ENCODE data around the gene SELENON.

SELENON gene

DNA sequence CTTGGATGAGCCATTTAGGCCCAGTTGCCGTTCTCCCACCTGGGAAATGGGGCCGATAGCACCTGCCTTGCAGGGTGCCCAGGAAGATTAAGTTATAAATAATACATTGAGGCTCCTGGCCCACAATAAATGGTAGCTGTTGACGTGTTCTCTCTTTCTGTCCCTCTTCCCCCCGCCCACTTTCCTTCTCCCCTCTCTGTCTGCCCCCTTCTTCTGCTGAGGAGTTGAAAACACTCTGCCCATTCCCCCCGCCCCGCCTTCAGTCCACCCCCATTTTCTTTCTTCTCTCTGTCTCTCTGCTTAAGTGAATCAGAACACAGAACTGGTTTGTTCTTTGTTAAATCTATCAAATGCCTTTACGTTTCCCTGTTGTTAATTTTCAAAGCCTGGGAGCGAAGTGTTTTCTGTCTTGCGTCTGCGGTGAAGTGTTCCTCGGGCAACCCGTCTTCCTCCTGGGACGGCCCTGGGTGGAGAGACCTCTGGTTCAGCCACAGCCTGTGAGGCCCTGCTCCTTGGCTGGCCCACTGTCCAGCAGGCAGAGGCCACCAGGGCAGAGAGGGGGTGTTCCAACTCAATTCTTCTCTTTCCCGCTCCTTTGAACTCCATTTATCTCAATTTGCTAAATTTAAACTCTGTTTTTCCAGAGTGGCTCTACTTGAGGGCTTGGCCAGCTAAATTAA lies 29.3 kb upstream of the SELENON start:
- no peak for DNase-seq (ENCODE audit: low spot score)

DNA sequence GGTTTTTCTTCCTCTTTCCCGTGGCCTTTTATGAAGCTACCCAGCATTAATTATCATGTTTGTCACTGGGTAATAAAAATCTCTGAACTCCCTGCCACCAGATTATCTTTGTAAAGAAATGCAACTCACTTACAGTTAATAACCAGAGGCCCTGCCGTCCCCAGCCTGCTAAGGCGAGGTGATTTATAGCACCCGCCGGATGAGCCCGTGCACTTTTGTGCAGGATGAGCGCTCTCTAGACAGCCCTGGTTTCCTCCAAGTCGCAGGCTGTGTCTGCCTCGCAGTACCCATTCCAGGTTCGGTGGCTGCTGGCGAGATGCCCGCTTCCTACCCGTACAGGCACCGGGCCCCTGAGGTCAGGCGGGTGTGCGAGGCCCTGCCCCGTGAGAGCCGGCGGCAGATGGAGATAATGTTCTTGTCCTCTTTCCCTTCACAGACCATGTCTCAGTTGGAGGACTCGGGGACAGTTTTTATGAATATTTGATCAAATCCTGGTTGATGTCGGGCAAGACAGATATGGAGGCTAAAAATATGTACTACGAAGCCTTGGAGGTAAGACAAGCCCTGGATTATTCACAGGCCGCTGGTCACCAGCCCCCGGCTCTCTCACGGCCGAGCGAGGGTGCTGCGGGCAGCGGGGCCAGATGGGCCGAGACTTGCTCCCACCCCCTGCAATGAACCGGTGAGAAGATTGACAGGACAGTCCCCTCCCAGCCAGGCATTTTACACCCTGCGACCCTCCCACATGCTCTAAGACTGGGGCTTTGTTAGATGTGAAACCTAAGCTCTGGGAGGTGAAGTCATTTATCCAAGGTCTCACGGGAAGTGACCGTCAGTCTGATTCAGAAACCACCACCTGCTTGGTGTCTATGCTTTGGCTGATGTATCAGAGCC lies 28.5 kb upstream of the SELENON start:
- DNase-seq (ENCODE audit: low spot score) = no peak

DNA sequence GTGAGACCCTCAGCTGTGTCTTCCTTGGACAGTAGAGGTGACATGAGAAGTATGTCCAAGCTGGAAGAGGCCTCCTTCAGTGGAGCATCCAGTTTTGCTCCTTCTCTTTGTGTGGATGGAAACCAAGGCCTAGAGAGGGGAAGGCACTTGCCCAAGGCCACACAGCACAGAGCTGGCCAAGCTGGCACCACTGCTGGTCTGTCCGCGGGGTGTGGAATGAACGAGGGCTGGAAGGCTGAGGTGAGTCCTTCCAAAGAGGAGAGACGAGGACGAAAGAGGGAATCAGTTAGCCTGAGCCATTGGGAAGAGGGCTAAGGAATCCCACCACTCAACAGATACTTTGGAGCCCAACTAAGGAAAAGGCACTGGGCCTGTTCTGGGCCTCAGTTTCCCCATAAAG lies 27.8 kb upstream of the SELENON start:
- no peak for DNase-seq (ENCODE audit: low spot score)

DNA sequence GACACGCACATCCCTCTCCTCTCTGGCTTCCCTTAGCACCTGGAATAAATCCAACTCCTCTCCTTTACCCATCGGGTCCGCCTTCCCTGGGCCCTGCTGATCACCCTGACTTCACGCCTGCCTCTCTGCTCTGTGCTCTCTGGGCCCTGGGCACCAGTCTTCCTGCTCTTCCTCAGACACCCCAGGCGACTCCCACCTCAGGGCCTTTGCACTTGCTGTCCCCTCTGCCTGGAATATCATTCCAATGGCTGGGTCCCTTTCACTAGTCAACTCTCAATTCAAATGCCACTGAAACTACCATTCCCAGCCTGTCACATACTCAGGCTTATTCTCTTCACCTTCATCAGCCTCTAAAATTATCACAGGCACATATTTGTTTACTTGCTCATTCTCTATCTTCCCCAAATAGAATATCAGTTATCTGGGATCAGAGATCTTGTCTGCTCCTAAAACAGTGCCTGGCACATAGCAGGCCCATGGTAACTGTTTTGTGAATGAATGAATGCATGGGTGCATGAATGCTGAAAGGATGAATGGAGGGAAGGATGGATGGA lies 27.2 kb upstream of the SELENON start:
- no peak for DNase-seq (ENCODE audit: low spot score)

DNA sequence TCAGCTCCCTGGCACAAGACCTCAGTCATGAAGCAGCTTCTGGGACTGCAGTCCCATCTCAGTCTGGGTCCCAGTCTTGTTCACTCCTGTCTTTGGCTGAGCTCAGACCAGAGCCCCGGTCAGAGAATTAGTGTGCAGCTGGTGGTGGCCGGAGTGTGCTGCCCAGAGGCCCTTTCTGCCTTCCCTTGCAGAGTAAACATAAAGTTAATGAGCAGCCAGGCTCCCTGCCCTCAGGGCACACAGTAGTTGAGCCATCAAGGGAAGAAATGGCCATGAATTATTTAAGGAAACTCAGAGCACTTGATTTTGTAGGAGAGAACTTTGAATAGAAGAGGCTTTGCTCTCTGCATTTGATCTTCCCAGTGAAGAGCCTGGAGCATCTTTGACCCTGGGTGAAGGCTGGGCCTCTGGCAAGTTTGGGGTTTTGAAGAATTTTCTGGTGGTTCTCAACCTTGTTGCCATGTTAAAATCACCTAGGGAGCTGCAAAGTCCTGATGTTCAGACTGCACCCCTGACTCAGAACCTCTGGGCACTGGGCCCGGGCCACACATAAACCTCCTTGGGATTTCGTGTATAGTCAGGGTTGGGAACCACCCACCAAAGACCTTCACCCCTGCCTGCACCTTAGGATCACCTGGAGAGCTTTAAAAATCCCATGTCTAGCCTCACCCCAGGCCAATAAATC lies 26.4 kb upstream of the SELENON start:
- DNase-seq (ENCODE audit: low spot score) = no peak

DNA sequence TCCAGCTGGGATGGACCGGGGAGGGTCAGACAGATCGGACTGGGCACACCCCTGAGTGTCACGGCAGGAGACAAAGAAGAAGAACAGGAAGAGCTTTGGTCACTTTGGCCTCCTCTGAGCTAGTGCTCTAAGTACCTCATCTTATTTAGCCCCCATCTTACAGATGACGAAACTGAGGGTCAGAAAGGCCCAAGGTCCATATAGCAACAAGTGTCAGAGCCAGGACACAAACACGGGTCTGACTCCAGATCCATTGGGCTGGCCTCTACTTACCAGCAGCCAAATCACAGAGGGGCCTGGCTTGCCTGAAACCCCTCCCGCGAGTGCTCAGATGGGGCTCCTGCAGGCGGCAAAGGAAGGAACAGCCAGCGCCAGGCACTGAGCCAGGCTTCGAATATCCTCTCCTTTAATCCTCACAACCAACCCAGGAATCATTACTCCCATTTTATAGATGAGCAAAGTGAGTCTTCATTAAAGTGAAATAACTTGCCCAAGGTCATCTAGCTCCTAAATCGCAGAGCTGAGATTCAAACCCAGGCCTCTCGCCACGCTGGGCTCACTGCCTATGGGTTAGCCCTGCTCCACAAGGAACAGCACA lies 25.7 kb upstream of the SELENON start:
- DNase-seq (ENCODE audit: low spot score) = no peak

DNA sequence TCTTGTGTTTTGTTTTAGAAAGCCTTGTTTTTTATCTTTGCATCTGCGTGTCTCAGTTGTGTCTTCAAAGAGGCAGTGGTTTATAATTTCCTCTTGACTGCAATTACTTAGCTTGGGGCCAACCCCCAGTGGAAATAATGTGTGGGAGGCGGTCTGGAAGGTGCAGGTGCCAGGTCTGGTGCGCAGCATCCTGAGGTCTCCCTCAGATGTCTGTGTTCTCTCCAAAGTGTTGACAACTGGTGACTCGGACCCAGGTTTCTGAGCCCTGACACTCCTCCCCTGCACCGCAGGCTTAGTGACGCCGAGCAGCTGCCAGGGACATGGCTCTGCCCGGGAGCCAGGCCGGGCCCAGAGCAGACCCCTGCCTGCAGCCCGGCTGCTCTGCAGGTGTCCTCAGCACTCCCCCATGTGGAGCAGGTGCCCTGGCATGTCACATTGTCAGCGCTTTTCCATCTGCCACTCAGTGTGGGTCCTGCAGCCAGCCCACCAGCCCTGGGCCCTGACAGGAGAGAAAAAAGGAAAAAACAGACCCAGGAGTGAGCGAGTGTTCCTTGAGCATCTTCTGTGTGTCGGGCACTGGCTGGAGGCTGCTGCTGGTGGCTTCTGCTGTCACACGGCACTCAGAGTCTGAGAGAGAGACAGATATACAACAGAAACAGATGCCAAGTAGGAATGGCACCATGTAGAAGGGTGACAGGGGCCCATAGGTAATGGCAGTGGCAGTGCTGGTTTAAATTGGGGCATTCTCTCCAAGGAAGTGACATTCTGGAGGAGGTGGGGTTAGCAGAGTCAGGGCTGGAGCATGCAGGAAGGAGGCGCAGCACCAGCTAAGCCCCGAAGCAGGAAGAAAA lies 24.8 kb upstream of the SELENON start:
- DNase-seq (ENCODE audit: low spot score) = no peak

DNA sequence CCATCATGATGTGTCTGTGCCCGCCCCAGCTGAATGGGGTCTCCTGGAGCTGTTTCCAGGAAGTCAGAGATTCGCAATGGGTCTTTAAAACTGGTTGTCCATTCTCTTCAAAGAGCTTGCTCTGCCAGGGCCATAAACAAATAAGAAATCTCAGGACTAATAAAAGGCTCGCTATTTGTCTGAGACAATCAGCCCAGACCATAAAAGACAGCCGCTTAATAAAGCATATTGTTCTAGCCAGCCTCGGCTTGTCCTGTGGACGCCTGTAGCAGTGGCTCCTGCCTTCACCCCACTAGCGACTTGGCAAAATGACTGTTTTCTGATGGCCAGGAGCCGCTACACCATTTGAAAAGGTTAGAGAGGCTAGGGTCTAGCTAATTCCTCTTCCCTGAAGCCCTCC lies 20.6 kb upstream of the SELENON start:
- DNase-seq (ENCODE audit: low spot score) = no peak

DNA sequence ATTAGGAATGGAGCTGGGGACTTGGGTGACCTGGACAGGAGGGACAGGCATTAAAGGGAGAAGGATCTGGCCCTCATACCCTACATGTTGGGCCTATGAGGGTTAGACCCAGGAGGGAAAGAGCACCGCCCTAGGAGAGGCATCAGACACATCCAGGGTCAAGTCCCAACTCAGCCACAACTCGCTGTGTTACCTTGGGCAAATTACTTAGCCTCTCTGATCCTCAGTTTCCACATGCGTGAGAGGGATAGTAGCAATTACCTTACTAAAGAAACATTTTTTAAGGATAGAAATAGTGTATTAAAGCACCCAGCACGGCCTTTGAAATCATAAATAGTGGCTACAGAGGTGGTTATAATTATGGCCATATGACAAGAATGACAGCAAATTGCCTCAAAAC lies 20.1 kb upstream of the SELENON start:
- DNase-seq (ENCODE audit: low spot score) = no peak

DNA sequence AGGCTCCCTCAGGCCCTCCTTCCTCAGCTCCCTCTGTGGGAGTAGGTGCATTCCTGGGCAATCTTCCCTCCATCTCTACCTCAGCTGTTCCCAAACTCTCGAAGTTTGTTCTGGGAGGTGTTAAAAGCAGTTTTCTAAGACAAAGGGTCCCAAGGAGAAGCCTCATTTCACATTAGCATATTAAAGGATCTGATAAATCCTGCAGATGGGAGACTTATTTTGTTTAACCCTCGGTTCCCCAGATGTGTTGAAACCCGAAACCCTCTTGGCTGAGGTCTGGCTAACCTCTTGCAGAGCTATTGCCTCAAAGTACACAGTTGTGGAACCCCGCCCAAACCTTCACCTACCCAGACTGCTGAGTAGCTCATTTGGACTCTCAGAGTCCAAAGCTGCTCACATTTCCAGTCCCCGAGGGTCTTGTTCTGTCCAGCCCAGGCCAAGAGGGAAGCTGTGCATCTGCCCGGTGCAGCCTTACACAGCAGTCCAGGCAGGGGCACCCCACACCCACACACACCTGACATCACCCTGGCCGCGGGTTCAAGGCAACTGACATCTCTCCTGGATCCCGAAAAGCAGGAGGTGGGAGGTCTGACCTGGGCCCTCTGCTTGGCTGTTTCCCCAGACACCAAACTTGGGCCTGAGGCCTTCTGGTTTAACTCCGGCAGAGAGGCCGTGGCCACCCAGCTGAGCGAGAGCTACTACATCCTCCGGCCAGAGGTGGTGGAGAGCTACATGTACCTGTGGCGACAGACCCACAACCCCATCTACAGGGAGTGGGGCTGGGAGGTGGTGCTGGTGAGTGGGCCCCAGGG lies 19.5 kb upstream of the SELENON start:
- no peak for DNase-seq (ENCODE audit: low spot score)

DNA sequence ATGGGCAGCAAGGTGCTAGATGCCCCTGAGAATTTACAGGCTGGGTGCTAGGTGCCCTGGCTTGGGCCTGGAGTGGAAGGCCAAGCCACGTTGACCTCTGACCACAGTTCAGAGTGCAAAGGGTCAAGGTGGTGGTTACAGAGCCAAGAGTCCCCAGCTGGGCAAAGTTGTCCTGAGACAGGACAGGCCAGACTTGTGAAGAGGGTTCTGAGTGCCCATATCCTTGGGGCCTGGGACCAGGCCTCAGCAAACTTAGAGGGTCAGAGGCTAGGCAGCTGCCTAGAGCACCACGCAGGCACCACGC lies 18.9 kb upstream of the SELENON start:
- no peak for DNase-seq (ENCODE audit: low spot score)

DNA sequence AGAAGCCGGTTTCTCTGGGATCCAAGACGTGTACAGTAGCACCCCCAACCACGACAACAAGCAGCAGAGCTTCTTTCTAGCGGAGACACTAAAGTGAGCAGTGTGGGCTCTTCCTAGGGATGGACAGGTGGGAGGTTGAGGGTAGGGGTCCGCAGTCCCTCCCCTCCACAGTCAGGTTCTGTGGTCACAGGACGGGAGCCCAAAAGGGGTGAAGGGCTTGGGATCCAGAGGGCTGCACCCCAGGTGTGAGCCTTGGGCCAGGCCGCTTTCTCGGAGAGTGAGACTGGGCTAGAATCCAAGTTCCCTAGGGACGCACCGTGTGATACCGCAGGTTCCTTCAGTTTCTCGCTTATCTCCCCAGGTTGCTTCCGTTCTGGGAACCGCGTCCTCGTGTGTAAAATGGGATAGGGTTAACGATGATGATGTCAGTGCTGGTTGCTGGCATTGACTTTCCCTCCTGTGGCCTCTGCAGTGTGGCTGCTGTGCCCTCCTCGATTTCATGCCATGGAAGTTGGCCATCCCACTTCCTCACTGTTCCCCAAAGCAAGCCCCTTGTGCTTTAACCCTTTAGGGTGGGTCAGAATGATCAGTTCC lies 17.3 kb upstream of the SELENON start:
- no peak for DNase-seq (ENCODE audit: low spot score)

DNA sequence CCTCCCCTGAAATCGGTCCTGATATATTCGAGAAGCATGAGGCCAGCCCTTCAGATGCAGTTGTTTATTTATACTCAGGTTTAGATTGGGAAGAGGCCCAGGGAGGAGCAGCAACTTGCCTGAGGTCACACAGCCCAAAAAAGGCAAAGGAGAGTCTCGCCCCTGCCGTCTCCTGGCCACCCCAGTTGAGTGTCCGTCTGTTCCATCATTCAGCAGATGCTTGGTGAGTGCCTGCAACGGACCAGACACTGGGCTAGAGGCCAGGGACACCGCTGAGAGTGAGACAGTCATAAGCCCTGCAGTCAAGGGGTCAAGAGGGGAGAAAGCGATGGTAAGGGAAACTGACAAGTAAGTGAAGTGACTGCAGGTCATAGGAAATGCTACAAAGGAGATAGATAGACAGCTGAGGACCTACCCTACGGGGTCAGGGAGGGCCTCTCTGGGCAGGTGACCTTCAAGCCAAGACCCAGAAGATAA lies 15.4 kb upstream of the SELENON start:
- no peak for DNase-seq (ENCODE audit: low spot score)

DNA sequence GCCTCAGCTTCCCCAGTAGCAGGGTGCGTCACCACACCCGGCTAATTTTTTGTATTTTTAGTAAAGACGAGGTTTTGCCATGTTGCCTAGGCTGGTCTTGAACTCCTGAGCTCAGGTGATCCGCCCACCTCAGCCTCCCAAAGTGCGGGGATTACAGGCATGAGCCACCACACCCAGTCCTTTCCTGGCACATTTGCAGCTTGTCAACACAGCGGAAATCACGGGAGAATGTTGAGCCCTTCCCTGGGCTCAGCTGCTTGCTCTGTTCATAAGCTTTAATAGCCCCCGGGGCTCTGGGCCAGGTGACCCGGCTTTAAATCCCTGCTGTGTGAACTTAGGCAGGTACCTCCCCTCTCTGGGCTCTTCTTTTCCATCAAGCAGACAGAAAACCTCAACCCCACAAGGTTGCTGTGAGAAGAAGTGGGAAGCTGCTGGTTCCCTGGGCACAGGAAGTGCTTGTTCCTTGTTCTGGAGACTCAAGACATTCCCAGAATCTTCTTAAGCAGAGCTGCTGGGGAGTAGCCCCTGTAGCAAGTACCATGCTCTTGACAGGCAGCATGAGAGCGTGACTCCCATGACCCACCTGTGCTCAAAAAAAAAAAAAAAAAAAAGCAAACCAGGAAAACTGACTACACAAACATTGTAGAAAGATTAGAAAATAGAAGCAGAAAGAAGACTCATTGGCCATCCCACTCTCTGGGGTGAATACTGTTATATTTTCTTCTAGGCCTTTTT lies 14.5 kb upstream of the SELENON start:
- no peak for DNase-seq (ENCODE audit: low spot score)

DNA sequence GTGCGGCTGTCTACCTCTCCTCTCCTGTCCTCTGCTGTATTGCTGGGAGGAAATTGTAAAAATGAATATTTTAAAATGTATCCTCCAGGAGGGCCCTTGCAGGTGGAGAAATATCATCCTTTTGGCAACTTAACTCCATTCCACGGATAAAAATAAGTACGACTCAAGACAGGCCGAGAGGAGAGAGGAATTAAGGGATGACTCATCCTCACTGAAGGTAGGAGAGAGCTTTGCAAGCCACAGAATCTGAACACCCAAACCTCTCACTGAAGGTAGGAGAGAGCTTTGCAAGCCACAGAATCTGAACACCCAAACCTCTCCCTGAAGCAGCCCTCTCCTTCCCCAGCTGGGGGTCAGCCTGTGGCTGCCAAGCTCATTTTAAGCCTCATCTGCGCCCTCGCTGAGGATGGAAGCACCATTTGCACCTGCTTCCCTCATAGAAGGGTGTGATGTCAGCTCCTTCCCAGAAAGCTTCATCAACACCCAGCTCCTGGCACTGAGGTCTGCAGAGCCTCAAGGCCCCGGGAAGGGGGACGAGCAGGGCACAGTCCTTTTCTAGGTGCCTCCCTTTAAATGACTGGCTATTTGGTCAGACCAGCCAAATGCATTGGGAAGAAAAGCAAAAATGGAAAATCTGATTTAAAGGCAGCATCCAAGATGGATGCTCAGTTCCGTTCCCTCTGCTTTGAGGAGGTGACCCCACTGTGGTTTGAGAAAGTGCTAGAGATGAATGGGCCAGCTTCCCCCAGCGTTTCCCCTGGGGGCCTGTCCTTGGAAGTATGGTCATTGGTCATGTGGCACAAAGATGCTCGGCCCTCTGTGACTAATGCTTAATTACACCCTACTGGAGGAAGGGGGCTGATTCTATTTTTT lies 12.9 kb upstream of the SELENON start:
- no peak for DNase-seq (ENCODE audit: low spot score)

DNA sequence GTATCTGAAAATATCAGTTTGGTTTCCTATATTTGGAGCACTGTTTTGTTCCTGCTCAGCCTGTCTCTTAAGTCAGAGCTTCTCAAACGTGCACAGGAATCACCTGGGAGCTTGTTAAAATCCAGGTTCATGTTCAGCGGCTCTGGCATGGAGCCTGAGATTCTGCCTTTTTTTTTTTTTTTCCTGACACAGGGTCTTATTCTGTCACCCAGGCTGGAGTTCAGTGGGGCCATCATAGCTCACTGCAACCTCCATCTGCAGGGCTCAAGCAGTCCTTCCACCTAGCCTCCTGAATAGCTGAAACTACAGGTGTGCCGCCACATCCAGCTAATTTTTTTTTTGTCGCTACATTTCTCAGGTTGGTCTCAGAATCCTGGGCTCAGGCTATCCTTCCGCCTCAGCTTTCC lies 12.2 kb upstream of the SELENON start:
- DNase-seq (ENCODE audit: low spot score) = no peak

DNA sequence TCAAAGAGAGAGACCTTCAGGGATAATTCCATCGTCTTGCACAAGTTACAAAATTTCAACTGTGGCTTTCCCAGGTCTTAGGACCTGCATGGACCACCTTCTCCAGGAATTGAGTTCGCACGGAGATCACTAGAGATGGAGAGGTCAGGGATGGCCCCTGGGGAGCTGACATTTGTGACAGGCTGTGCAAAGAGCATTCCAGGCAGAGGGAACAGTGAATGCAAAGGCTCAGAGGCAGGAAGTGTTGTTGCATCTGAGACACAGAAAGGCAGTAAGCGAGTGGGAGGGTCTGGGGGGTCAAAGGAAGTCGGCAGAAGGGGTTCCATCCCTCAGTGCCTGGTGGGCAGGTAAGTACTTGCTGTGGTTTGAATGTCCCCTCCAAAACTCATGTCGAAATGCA lies 9.5 kb upstream of the SELENON start:
- DNase-seq (ENCODE audit: low spot score) = no peak

DNA sequence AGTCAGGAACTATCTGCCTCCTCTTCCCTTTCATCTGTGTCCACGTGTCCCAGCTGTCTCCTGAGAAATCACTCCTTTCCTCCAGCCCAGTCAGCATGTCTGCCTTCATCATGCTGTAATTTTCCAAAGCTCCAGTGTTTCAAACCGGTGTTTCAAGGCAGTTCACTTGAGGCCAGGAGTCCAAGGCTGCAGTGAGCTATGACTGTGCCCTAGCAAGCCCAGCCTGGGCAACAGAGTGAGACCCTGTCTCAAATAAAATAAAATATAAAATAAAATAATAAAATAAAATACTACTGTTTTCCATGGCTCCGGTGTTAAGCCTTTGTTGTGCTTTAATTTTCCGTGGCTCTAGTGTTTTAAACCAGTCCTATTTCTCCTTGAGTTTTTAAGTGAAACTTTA lies 7.9 kb upstream of the SELENON start:
- DNase-seq (ENCODE audit: low spot score) = no peak

Data from pons (tissue), 1 donor.